ENCODE measurements around the gene ADCY4. TPM values are rescaled to one million over a fixed set of nuclear protein-coding genes. Genes with fewer than 3 reads are reported as not detected.
A peak's percentile ranks its signal among the peaks of the same experiment; 100 is the strongest.

Gene ADCY4
- total RNA-seq, 6 experiments from 2014 or later = 2.3 to 7.2 (median 3.9) TPM

DNA sequence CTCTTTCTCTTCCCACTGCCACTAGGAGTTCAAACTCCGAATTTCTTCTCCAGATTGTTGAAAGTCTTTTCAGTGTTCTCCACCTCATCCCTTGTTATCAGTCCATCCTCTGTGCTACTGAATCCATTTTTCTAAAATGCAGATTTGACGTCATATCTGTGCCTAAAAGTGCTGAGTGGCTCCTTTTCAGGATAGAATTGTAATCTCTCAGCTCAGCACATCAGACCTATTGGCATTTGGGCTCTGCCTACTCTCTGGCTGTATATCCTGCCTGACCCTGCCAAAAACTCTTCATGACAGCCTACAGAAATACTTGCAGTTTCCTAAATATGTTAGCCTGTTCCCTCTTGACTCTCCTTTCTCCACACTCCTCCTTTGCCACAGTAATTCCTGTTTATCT lies 62.4 kb downstream of the ADCY4 start:
- TF ChIP-seq CTCF (IDR thresholded peaks at IDR 0.05) (no peak), POLR2A (IDR thresholded peaks at IDR 0.05) (no peak)
- H3K27ac ChIP-seq = peak overlapping the region in 1 of 3 donors; percentile 5
- ATAC-seq (no peak), DNase-seq (no peak)
- no peaks in the 10 kb centered on the region for H3K27me3 ChIP-seq
- intact Hi-C loops (cut with DNase I) = no loop called here
- 79% methylated on average over 2 of the region's 2 CpGs for WGBS (ENCODE audit: insufficient coverage, low coverage, low lambda C conversion rate, missing lambda C conversion rate)
- peaks cover 0 to 12% (median under 1%) of the 10 kb centered on the region in 4 donors for H3K36me3 ChIP-seq
- H3K9me3 ChIP-seq = no peaks in the 10 kb centered on the region
- H3K4me3 ChIP-seq = no peak overlapping the region
- H3K4me1 ChIP-seq = peaks cover 0 to 13% (median 1%) of the 10 kb centered on the region in 4 donors

- H3K36me3 ChIP-seq = peaks cover 0 to 16% (median 4%) of the 10 kb centered on the region in 4 donors
- peak overlapping the region; percentile 89 to 97 (median 89) for H3K27ac ChIP-seq
- no peak for ATAC-seq
- intact Hi-C loops (cut with DNase I) = no loop called here
- 9% methylated on average over 2 of the region's 3 CpGs for WGBS (ENCODE audit: insufficient coverage, low coverage, low lambda C conversion rate, missing lambda C conversion rate)
- H3K4me1 ChIP-seq = peaks cover 0 to 13% (median 1%) of the 10 kb centered on the region in 4 donors
- DNase-seq = no peak
- peak overlapping the region; percentile 81 to 87 (median 86) for H3K4me3 ChIP-seq
- no peak for TF ChIP-seq POLR2A (IDR thresholded peaks at IDR 0.05)
- no peak for TF ChIP-seq CTCF (IDR thresholded peaks at IDR 0.05)
- H3K27me3 ChIP-seq = no peaks in the 10 kb centered on the region
- H3K9me3 ChIP-seq = no peaks in the 10 kb centered on the region
Measured at GRCh38 chr14:24271834-24272263, 63.0 kb downstream of the ADCY4 start.

GRCh38 chr14:24271134-24271833 lies 63.6 kb downstream of the ADCY4 start, which contains the start of gene RABGGTA:
RABGGTA (minus strand) TSS chr14:24271597; CDS start chr14:24271115, 482 bp downstream.
- Histone ChIP-seq H3K4me3 (peak within 1 kb of the TSS; percentile 81 to 87 (median 86)), H3K27me3 (no peaks in the 10 kb centered on the region), H3K4me1 (peaks cover 0 to 13% (median 1%) of the 10 kb centered on the region in 4 donors), H3K27ac (peak within 1 kb of the TSS; percentile 89 to 97 (median 89)), H3K9me3 (no peaks in the 10 kb centered on the region), H3K36me3 (peaks cover 0 to 22% (median 5%) of the 10 kb centered on the region in 4 donors)
- TF ChIP-seq CTCF (IDR thresholded peaks at IDR 0.05) = peak; percentile 72 to 87 (median 74)
- peak; percentile 86 for TF ChIP-seq POLR2A (IDR thresholded peaks at IDR 0.05)
- WGBS (ENCODE audit: insufficient coverage, low coverage, low lambda C conversion rate, missing lambda C conversion rate) = no CpG with 5 or more reads among the region's 61 CpGs
- DNase-seq (peak; percentile 89 to 91 (median 91)), ATAC-seq (peak; percentile 97)
- intact Hi-C loops (cut with DNase I) = no loop called here

DNA sequence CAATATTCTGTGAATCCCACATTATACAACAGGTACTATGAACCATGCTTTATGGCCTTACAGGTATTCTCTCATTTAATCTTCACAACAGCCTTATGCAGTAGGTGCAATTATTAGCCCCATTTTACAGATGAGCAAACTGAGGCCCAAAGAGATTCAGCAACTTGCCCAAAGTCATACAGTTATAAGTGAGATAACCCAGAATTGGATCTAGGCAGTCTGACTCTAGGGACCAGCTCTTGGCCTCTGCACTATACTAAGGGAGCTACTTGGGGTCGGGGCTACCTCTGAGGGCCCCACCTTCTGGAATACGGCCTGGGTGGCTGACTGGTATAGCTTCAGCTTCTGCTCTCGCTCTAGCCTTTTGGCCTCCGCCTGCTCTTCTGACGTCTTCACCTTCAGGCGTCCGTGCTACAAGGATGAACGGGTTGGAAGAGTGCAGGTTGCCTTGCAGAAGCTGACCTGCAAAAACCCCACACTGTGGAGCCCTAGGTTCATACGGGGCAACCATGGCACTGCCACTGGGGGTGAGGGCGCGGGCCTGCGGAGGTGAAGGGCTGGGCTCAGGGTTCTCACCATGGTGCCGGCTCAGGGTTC lies 64.2 kb downstream of the ADCY4 start:
- Histone ChIP-seq H3K27me3 (no peaks in the 10 kb centered on the region), H3K4me3 (peak overlapping the region; percentile 81 to 87 (median 86)), H3K36me3 (peaks cover 0 to 24% (median 5%) of the 10 kb centered on the region in 4 donors), H3K27ac (peak overlapping the region in 2 of 3 donors; percentile 89 to 97), H3K9me3 (no peaks in the 10 kb centered on the region), H3K4me1 (peaks cover 0 to 13% (median 1%) of the 10 kb centered on the region in 4 donors)
- ATAC-seq = peak in 2 of 4 donors; percentile 5 to 6
- whole genome bisulfite sequencing (ENCODE audit: insufficient coverage, low coverage, low lambda C conversion rate, missing lambda C conversion rate) = 0% methylated on average over 2 of the region's 13 CpGs
- intact Hi-C loops (cut with DNase I) = no loop called here
- TF ChIP-seq CTCF (IDR thresholded peaks at IDR 0.05) = no peak
- TF ChIP-seq POLR2A (IDR thresholded peaks at IDR 0.05) = no peak
- peak in 1 of 3 donors; percentile 49 for DNase-seq

Measured in right lobe of liver (tissue), 6 donors.